Measurements from ENCODE around the gene ZNF664. TPM values are rescaled to one million over a fixed set of nuclear protein-coding genes. Genes with fewer than 3 reads are reported as not detected.

Gene ZNF664
- total and polyA plus RNA-seq, 2 of the 13 experiments (the other 11 are each of a cell fraction or from before 2014, with no cell fraction given) = 43.9 to 56.5 TPM

GRCh38 chr12:123941624-123942237 lies 31.3 kb upstream of the ZNF664 start:
- WGBS (ENCODE audit: low lambda C conversion rate) = 94% methylated on average over 13 of the region's 13 CpGs
- Histone ChIP-seq H3K4me2 (ENCODE audit: low read depth, low read length) (no peak overlapping the region), H3K4me1 (ENCODE audit: insufficient read depth, low read length) (no peaks in the 10 kb centered on the region), H3K9me3 (ENCODE audit: low read length) (no peaks in the 10 kb centered on the region), H3K79me2 (ENCODE audit: insufficient read depth, low read length) (no peaks in the 10 kb centered on the region), H2AFZ (ENCODE audit: low read length) (no peak overlapping the region), H3K9ac (ENCODE audit: insufficient read depth, low read depth, low read length) (no peak overlapping the region), H3K36me3 (replicated peaks in 1 of 2; ENCODE audit: control insufficient read depth in 1 of 2, insufficient read depth in 2 of 2, low read length in 2 of 2) (peaks cover 0 to under 1% of the 10 kb centered on the region in 2 experiments; a peak in 1 of 5 replicates), H3K27ac (ENCODE audit: extremely low read length, insufficient read depth, low read length) (no peak overlapping the region), H4K20me1 (ENCODE audit: insufficient read depth, low read length) (no peaks in the 10 kb centered on the region), H3K4me3 (replicated peaks in 1 of 3; ENCODE audit: insufficient read depth in 1 of 3, low read depth in 2 of 3, low read length in 3 of 3) (no peak overlapping the region), H3K27me3 (ENCODE audit: control insufficient read depth in 1 of 2, insufficient read depth in 2 of 2, low read length in 2 of 2) (no peaks in the 10 kb centered on the region)
- TF ChIP-seq CBX5 (CRISPR knock-in tag; IDR thresholded peaks at IDR 0.05; ENCODE audit: borderline replicate concordance) (no peak), ZNF383 (CRISPR knock-in tag; IDR thresholded peaks at IDR 0.05; ENCODE audit: borderline replicate concordance) (no peak), IRF1 (CRISPR knock-in tag; IDR thresholded peaks at IDR 0.05; ENCODE audit: low read depth) (no peak), PCBP2 (optimal IDR thresholded peaks at IDR 0.05; ENCODE audit: low read depth, low read length, poor library complexity, severe bottlenecking) (no peak), KLF15 (CRISPR knock-in tag; IDR thresholded peaks at IDR 0.05; ENCODE audit: borderline replicate concordance) (no peak)
- in situ Hi-C loops (cut with HindIII; ENCODE audit: extremely low pct_ligation_motif_present, low pct_unique_long_range_greater_than_20kb) = no loop called here
- intact Hi-C loops (cut with micrococcal nuclease; ENCODE audit: unreplicated experiment) = no loop called here
- no peak for ATAC-seq
- ChIA-PET CTCF (ENCODE audit: low intra/inter-chr PET ratio, low total read pairs) (no interaction called here), POLR2A (no interaction called here)
- no TSS peak for BruUV-seq (replicated peaks)
- no peak for FAIRE-seq
- DNase-seq (ENCODE audit: low spot score) = no peak

GRCh38 chr12:123942238-123942653 lies 30.8 kb upstream of the ZNF664 start:
- POLR2A ChIA-PET = no interaction called here
- CTCF ChIA-PET (ENCODE audit: low intra/inter-chr PET ratio, low total read pairs) = no interaction called here
- WGBS (ENCODE audit: low lambda C conversion rate) = 94% methylated on average over 10 of the region's 10 CpGs
- DNase-seq (ENCODE audit: low spot score) (no peak), ATAC-seq (no peak), FAIRE-seq (no peak)
- H3K4me1 ChIP-seq (ENCODE audit: insufficient read depth, low read length) = no peaks in the 10 kb centered on the region
- no peaks in the 10 kb centered on the region for H3K79me2 ChIP-seq (ENCODE audit: insufficient read depth, low read length)
- no peak overlapping the region for H3K4me2 ChIP-seq (ENCODE audit: low read depth, low read length)
- no peaks in the 10 kb centered on the region for H4K20me1 ChIP-seq (ENCODE audit: insufficient read depth, low read length)
- H3K36me3 ChIP-seq (replicated peaks in 1 of 2; ENCODE audit: control insufficient read depth in 1 of 2, insufficient read depth in 2 of 2, low read length in 2 of 2) = no peaks in the 10 kb centered on the region; a peak in 1 of 5 replicates
- no TSS peak for BruUV-seq (replicated peaks)
- no peak overlapping the region for H3K4me3 ChIP-seq (replicated peaks in 1 of 3; ENCODE audit: insufficient read depth in 1 of 3, low read depth in 2 of 3, low read length in 3 of 3)
- no peak overlapping the region for H2AFZ ChIP-seq (ENCODE audit: low read length)
- H3K9ac ChIP-seq (ENCODE audit: insufficient read depth, low read depth, low read length) = no peak overlapping the region
- no peaks in the 10 kb centered on the region for H3K27me3 ChIP-seq (ENCODE audit: control insufficient read depth in 1 of 2, insufficient read depth in 2 of 2, low read length in 2 of 2)
- H3K27ac ChIP-seq (ENCODE audit: extremely low read length, insufficient read depth, low read length) = no peak overlapping the region
- in situ Hi-C loops (cut with HindIII; ENCODE audit: extremely low pct_ligation_motif_present, low pct_unique_long_range_greater_than_20kb) (no loop called here), intact Hi-C loops (cut with micrococcal nuclease; ENCODE audit: unreplicated experiment) (no loop called here)
- no peaks in the 10 kb centered on the region for H3K9me3 ChIP-seq (ENCODE audit: low read length)
- TF ChIP-seq TEF (CRISPR knock-in tag; IDR thresholded peaks at IDR 0.05) (no peak), SALL1 (CRISPR knock-in tag; IDR thresholded peaks at IDR 0.05) (no peak), ZNF326 (CRISPR knock-in tag; IDR thresholded peaks at IDR 0.05; ENCODE audit: borderline replicate concordance) (no peak), ZZZ3 (CRISPR knock-in tag; IDR thresholded peaks at IDR 0.05; ENCODE audit: borderline replicate concordance) (no peak), ZHX1 (CRISPR knock-in tag; IDR thresholded peaks at IDR 0.05; ENCODE audit: low read depth) (no peak), MXD4 (CRISPR knock-in tag; IDR thresholded peaks at IDR 0.05) (no peak), PTBP1 (IDR thresholded peaks at IDR 0.05; ENCODE audit: low read depth, low read length, poor library complexity, severe bottlenecking) (no peak), ZNF678 (CRISPR knock-in tag; IDR thresholded peaks at IDR 0.05) (no peak), ATM (IDR thresholded peaks at IDR 0.05; ENCODE audit: borderline replicate concordance) (no peak), PAF1 (CRISPR knock-in tag; IDR thresholded peaks at IDR 0.05) (no peak), ARNT (IDR thresholded peaks at IDR 0.05) (no peak)
